Measurements from ENCODE around the gene UNC50.
A peak's percentile ranks its signal among the peaks of the same experiment; 100 is the strongest.

The UNC50 gene

GRCh38 chr2:98608116-98608961, at the start of gene UNC50, which contains the start of gene COA5:
Gene UNC50 (plus strand): TSS chr2:98608589. CDS start chr2:98609760, 1,171 bp downstream.
Gene COA5 (minus strand): TSS chr2:98608512. CDS start chr2:98608405, 107 bp downstream.
- DNase-seq (ENCODE audit: low read depth), result peak; percentile 87

- peak; percentile 61 for DNase-seq (ENCODE audit: low read depth)
Observed at GRCh38 chr2:98558852-98559530, 49.4 kb upstream of the UNC50 start.

- peak; percentile 10 for DNase-seq (ENCODE audit: low read depth)
Observed at GRCh38 chr2:98559581-98559980, 48.8 kb upstream of the UNC50 start.

- DNase-seq (ENCODE audit: low read depth), result peak; percentile 93
Observed at GRCh38 chr2:98560256-98560771, 48.1 kb upstream of the UNC50 start.

GRCh38 chr2:98561018-98561417, 47.4 kb upstream of the UNC50 start:
- no peak for DNase-seq (ENCODE audit: low read depth)

GRCh38 chr2:98561902-98562695, 46.3 kb upstream of the UNC50 start:
- DNase-seq (ENCODE audit: low read depth), result no peak

- no peak for DNase-seq (ENCODE audit: low read depth)
Observed at GRCh38 chr2:98563394-98563793, 45.0 kb upstream of the UNC50 start.

- DNase-seq (ENCODE audit: low read depth), result no peak
Observed at GRCh38 chr2:98564541-98565132, 43.8 kb upstream of the UNC50 start.

GRCh38 chr2:98565286-98565860, 43.0 kb upstream of the UNC50 start:
- peak; percentile 66 for DNase-seq (ENCODE audit: low read depth)

- DNase-seq (ENCODE audit: low read depth), result no peak
Observed at GRCh38 chr2:98565941-98566340, 42.4 kb upstream of the UNC50 start.

GRCh38 chr2:98568161-98568956, 40.0 kb upstream of the UNC50 start:
- no peak for DNase-seq (ENCODE audit: low read depth)

GRCh38 chr2:98569197-98569793, 39.1 kb upstream of the UNC50 start:
- no peak for DNase-seq (ENCODE audit: low read depth)

GRCh38 chr2:98569915-98570314, 38.5 kb upstream of the UNC50 start:
- no peak for DNase-seq (ENCODE audit: low read depth)

- no peak for DNase-seq (ENCODE audit: low read depth)
Observed at GRCh38 chr2:98570356-98570755, 38.0 kb upstream of the UNC50 start.

- no peak for DNase-seq (ENCODE audit: low read depth)
Observed at GRCh38 chr2:98571121-98571701, 37.2 kb upstream of the UNC50 start.

GRCh38 chr2:98571796-98572195, 36.6 kb upstream of the UNC50 start:
- DNase-seq (ENCODE audit: low read depth), result no peak

- DNase-seq (ENCODE audit: low read depth), result no peak
Observed at GRCh38 chr2:98572211-98572610, 36.2 kb upstream of the UNC50 start.

GRCh38 chr2:98572676-98573075, 35.7 kb upstream of the UNC50 start:
- DNase-seq (ENCODE audit: low read depth), result no peak

- no peak for DNase-seq (ENCODE audit: low read depth)
Observed at GRCh38 chr2:98573426-98573825, 35.0 kb upstream of the UNC50 start.

All from amniotic epithelial cell (primary cell).